Stimulated activated CD8-positive, alpha-beta memory T cell treated with anti-CD3 and anti-CD28 coated beads, Interleukin-4, amount 100 ng/mL, for 48 hours (primary cell): ENCODE data around the gene PNPLA7.
"Not testable (repeated sequence)": the region's sequence is repeated elsewhere in the genome, so short reads cannot be mapped to it uniquely, and the experiment has no call there.

Experiments used
- DNase-seq: peaks from one replicate; pipeline ENCODE4 v3.0.0-alpha.2; 2020

Gene PNPLA7

DNA sequence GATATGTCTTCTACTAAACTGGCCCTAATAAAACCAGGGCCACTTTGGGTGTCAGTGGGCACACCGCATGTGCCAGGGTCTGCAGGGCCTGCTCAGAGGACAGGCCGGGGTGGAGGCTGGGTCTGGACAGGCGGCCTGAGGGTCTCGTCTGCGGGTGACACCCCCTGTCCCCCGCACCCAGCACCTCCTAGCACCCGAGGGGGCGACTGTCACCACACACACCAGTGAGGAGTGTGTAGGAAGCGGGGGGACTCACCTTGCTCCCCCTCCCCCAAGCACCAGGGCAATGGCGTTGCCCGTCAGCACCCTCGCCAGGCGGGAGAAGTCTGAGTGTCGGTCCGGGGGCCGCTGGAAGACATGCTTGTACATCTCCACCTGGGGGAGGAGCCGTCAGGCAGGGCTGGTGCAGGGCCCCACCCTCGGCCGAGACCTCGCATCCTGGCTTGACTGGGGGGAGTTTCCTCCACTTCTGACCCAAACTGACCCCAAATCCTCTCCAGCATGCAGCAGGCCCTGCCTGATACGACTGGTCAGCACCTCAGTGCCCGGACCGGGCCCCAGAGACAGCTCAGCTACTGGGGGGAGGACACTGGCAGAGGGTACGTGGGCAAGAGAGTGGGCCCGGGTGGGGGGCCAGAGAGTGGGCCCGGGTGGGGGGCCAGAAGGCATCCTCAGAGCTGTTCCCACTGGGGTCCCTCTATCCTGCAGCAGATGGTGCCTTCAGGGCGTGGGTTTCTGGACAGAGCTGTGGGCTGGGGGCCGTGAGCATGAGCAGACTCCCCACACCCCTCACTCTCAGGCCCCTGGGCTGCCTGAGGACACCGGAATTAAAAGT lies 72.2 kb downstream of the PNPLA7 start:
- no peak for DNase-seq

GRCh38 chr9:137476856-137477255 lies 73.3 kb downstream of the PNPLA7 start:
- DNase-seq, result no peak

DNA sequence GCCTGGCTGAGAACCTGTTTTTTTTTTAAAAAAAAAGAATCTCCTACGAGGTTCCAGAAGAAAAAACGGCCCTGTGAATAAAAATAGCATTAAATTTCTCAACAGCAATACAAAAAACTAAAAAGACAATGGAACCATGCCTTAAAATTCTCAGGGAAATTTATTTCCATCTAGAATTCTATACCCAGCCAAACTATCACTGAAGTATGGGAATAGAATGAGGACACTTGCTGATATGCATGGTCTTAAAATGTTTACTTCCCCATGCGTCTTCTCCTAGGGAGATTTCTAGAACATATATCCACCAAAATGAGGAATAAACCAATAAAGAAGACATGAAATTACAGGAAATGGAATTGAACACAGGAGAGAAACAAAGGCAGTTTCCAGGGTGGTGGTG lies 74.5 kb downstream of the PNPLA7 start:
- no peak for DNase-seq

GRCh38 chr9:137474271-137474670 lies 75.9 kb downstream of the PNPLA7 start:
- DNase-seq, result no peak

- DNase-seq, result no peak
These were observed 79.4 kb downstream of the PNPLA7 start for GRCh38 chr9:137470785-137471184.

DNA sequence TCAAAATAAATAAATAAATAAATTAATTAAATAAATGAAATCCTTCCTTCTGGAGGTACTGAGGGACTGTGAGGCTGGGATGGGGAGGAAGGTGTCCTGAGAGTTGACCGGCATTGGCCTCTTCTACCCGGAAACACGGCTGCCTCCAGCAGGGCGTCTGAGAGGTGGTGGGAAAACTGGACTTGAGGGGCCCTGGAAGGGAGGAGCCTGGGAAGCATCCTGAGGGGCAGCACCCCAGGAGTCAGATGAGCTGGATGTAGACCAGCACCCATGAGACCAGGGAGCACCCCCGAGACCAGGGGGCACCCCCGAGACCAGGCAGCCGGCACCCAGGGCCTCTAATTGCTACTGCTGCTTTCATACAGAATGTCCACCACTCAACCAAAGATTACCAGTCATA lies 82.3 kb downstream of the PNPLA7 start:
- DNase-seq, result no peak

DNA sequence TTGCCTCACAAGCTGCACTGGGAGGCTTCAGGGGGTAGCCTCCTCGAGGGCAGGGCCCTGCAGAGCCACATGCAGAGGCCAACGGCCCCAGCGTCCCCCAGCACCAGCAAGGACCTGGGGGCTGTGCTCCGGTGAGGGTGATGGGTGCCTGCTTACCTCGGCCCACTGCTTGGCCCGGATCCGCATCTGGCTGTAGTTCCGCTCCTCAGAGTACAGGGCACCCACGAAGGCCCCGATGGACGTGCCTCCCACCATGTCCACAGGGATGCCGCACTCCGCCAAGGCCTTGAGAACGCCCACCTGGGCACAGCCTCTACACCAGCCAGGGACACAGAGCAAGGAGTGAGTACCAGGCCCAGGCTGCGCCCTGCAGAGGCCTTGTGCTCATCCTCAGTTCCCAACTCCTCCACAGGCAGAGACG lies 83.0 kb downstream of the PNPLA7 start:
- DNase-seq, result no peak

- DNase-seq, result not testable (repeated sequence)
These were observed 83.7 kb downstream of the PNPLA7 start for GRCh38 chr9:137466389-137467085.

DNA sequence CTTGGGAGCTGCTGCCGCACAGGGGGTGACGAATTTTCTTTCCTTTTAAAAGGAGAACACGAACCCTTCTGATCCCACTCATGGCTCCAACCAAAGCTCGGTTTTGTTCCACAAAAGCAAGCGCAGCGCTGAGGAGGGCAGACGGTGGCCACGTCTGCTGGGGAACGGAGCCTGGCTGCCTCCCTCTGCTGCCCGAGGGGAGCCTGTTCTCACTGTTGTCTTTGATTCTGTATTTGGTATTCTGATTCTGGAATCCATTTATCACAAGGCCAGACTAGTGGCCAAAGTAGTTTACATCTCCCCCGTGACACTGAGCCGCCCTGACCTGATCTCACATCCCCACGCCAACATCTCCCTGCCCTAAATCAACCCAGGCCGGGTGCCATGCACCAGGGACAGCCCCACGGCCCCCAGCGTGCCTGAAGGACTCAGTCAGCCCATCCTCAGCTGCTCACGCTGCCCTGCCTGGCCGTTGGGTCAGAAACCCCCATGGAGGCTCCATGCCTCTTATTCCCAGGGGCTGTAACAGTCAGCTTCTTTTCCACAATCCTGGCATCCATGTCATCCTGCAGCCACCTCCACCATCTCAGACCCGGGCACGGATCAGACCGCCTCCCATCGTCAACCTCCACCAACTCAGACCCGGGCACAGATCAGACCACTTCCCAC lies 84.3 kb downstream of the PNPLA7 start:
- DNase-seq, result no peak

DNA sequence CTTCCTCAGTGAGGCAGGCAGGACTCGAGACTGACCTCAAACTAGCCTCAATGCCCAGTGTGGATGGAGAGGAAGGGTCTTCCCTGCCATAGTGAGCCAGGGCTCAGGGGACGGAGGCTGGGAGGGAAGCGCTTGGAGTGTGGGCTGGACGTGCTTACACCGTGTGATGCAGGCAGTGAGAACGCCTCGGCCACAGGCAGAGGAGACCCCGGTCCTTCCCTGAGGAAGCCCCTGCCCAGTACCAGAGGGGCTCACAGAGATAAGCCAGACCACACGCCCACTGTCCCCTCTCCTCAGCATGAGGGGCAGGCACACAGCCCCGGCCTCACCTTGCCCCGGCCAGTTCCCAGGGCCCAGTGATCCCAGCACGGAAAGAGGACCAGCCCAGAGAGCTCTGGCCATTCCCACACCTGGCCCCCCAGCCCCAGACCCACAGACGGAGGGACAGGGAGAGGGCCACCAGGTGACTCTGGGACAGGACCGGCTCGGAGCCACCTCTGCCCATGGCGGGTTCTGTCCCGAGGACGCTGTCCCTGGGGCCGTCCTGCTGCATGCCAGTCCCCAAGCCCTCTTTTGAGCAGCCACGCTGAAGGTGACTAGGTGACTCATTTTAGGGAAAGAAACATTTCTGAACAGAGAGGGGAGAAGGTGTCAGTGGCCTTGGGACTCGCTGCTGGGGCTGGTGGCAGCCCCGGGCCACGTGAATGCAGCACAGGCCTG lies 85.0 kb downstream of the PNPLA7 start:
- no peak for DNase-seq

GRCh38 chr9:137464291-137464999 lies 85.8 kb downstream of the PNPLA7 start:
- DNase-seq, result no peak

GRCh38 chr9:137463931-137464290 lies 86.3 kb downstream of the PNPLA7 start:
- no peak for DNase-seq

DNA sequence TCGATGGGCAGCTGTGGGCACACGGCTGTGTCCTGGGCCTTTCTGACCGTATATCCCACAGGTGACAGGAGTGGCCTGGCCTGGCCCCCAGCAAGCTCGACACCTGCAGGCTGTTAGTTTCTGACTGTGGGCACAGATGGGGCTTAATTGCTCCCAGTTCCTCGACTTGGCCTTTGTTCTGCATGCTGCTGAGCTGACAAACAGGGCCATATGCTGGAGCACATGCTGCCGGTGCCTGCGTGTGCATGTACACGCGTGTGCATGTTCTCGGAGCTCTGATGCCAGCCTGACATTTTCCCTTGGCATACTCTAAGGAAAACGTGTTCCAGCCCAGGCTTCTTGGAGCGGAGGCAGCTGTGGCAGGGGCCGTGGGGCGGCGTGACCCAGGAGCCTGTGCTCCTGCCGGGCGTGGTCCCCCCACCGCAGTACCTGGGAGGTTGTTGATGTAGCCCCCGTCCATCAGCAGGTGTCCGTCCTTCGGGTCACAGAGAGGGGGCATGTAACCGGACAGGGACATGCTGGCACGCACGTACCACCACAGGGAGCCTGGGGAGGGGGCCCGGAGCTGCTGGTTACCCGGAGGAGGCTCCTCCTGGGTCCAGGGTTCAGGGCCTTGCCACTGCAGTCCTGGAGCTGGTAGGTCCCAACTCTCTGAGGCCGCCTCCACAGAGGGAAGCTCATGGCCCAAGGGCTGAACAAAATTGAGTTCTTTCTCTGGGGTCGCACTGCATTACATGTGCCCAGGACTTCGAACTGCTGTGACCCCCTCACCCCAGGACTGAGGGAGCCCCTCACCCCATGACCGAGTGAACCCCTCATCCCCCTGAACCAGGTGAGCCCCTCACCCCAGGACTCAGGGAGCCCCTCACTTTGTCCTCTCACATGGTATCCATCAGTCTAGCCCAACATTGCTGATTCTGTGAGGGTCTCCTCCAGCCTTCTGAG lies 86.9 kb downstream of the PNPLA7 start:
- DNase-seq, result no peak

DNA sequence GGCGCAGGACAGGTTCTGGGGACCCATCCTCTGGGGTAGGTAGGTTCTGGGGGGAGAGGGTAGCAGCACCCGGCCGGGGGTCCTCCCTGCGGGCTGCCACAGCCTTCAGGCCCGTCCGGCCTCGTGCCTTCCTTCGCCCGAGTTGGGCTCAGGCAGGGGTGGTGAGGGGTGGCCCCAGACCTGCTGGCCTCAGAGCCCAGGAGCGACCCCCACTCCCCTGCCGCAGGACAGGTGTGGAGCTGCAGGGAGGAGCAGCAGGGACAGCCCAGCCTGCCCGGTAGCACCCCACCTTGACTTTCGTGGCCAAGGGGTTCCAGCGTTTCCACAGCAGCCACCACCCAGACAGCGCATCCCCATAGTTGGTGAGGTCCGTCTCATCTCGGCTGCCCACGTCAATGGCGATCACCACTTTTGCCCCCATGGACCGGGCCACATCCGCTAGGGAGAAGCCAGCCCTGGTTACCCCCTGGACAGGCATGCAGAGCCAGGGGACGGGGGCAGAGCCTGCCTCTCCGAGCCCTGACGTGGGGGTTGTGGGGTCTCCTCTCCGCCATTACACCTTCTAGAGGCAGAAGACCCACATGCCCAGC lies 87.7 kb downstream of the PNPLA7 start:
- DNase-seq, result no peak

DNA sequence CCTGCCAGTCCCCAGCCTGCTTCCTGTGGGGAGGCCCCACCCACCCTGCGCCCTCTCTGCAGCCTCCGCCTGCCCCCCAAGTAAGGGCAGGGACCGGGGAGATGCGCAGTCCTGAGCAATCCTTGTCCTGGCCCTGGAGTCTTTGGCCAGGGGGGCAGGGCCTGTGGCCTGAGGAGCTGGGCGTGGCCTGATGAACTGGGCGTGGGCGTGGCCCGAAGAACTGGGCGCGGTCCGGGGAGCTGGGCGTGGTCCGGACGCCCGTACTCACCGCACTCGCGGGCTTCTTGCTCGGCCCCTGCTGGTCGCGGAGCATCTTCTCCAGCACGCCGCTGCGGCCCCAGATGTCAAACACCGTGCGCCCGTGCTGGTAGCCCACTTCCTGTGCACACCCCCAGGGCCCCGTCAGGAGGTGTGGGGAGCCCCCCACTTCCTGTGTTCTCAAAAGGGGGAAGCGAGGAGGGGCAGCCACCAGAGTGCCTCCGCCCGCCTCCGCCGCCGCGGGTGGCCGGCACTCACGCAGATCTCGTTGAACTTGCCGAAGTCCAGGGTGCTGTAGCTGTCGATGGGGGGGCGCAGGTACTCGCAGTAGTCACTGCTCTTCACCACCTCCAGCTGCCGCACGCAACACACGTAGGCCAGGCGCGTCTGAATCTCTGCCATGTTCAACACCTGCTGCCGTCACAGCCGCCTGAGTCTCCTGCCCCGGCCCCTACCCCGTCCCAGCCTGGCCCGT lies 88.4 kb downstream of the PNPLA7 start:
- peak; percentile 92 for DNase-seq

DNA sequence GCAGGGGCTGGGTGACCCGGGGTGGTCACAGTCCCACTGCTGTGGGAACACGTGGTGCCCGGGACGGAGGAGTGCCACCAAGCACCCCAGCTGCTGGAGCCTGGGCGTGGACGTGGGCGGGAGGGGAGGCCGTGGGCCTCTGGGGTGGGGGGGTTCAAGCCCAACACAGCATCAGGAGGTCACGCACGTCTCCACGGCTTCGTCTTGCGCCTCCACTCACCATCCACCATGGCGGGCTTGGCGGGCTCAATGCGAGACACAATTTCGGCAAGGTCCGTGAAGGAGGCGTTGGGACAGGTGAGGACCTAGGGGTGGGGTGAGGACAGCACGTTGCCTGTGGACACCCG lies 88.9 kb downstream of the PNPLA7 start:
- no peak for DNase-seq

DNA sequence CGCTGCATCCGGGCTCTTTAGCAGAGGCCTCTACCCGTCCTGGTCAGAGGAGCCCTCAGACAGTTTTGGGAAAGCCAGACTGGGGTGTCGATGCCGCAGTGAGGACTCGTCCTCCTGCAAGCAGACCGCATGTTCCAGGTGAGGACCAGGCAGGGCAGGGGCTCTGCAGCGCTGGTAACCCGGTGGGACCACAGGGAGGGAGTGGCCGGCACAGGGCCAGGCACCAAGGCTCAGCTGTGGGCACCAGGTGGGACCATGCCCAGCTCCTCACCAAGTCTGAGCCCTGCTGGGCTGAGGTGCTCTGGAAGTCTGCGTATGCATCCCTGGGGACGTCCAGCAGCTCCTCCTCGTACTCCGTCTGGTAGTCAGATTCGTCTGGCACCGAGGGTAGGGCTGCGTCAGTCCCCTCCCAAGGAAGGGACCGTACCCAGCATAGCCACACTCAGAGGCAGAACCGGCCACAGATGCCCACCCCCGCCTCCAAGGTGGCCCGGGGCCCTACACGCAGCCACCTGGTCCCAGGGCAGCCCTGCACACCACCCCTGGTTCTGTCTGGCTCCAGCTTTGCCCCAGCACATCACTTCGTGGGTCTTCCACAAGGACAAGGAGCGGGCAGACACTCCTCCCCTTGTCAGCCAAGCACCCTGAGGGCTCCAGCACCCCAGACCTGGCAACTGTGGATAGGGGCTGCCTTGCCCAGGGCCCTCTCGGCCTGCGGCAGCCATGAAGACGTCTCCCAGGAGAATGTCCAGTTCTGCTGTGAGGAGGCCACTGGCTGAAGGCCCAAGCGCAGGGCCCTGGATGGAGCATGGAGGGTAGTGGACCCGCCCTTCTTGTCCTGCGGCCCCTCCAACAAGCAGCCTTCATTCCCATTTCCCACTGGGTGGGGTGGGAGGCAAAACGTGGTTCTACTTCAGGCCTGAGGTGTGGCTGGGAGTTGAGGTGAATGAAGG lies 89.6 kb downstream of the PNPLA7 start:
- no peak for DNase-seq

GRCh38 chr9:137459601-137460362 lies 90.4 kb downstream of the PNPLA7 start:
- DNase-seq, result peak; percentile 49
